ENCODE data around the gene COX6B1.

- TF ChIP-seq, protein P1, sequence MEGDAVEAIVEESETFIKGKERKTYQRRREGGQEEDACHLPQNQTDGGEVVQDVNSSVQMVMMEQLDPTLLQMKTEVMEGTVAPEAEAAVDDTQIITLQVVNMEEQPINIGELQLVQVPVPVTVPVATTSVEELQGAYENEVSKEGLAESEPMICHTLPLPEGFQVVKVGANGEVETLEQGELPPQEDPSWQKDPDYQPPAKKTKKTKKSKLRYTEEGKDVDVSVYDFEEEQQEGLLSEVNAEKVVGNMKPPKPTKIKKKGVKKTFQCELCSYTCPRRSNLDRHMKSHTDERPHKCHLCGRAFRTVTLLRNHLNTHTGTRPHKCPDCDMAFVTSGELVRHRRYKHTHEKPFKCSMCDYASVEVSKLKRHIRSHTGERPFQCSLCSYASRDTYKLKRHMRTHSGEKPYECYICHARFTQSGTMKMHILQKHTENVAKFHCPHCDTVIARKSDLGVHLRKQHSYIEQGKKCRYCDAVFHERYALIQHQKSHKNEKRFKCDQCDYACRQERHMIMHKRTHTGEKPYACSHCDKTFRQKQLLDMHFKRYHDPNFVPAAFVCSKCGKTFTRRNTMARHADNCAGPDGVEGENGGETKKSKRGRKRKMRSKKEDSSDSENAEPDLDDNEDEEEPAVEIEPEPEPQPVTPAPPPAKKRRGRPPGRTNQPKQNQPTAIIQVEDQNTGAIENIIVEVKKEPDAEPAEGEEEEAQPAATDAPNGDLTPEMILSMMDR (IDR thresholded peaks at IDR 0.05; ENCODE audit: borderline replicate concordance, extremely low read depth, low read length, poor library complexity, severe bottlenecking), result no peak
- TF ChIP-seq EZH2 (IDR thresholded peaks at IDR 0.05; ENCODE audit: borderline replicate concordance, low read depth, low read length, severe bottlenecking), result no peak
These were observed 40.5 kb upstream of the COX6B1 start for GRCh38 chr19:35607661-35608060.

Measured in DND-41 (cell line).